PFSK-1 (cell line): ENCODE results near the gene C20orf173.

Source experiments
- SIN3A ChIP-seq: IDR thresholded peaks from 2 replicates; pipeline ENCODE4 v1.6.1; 2012; ENCODE audit warnings: mild to moderate bottlenecking, low read length, moderate library complexity, borderline replicate concordance; ENCODE audit not compliant: insufficient read depth
- TAF1 ChIP-seq: IDR thresholded peaks from 2 replicates; pipeline ENCODE4 v1.6.1; 2012; ENCODE audit warnings: low read length, control low read depth, borderline replicate concordance; ENCODE audit not compliant: insufficient read depth
- TF ChIP-seq, protein P1 (sequence below), 2 experiments: IDR thresholded peaks; 2 replicates each; pipeline versions ENCODE4 v1.6.1 to v1.8.0; 2011 to 2012; ENCODE audit warnings: low read depth in 2 of 2, low read length in 2 of 2, control low read depth in 1 of 2, inconsistent platforms in 1 of 2, mild to moderate bottlenecking in 1 of 2, moderate library complexity in 1 of 2; ENCODE audit not compliant: insufficient read depth in 1 of 2

C20orf173 gene

DNA sequence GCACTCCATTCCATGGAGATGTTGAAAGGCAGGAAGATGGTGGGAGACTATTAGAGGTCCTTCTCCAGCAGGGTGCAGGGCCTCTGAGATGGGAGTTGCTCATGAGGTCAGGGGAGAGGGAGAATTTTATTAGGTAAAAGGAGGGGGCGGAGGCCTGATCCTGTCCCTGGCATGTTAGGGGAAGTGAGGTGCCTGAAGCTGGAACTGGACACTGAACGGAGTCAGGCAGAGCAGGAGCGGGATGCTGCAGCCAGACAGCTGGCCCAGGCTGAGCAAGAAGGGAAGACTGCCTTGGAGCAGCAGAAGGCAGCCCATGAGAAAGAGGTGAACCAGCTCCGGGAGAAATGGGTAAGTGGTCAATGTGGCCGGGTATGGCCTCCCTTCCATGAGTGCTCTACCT, 49.7 kb downstream of the C20orf173 start:
- TF ChIP-seq TAF1 (no peak), SIN3A (no peak)
- TF ChIP-seq, protein P1, sequence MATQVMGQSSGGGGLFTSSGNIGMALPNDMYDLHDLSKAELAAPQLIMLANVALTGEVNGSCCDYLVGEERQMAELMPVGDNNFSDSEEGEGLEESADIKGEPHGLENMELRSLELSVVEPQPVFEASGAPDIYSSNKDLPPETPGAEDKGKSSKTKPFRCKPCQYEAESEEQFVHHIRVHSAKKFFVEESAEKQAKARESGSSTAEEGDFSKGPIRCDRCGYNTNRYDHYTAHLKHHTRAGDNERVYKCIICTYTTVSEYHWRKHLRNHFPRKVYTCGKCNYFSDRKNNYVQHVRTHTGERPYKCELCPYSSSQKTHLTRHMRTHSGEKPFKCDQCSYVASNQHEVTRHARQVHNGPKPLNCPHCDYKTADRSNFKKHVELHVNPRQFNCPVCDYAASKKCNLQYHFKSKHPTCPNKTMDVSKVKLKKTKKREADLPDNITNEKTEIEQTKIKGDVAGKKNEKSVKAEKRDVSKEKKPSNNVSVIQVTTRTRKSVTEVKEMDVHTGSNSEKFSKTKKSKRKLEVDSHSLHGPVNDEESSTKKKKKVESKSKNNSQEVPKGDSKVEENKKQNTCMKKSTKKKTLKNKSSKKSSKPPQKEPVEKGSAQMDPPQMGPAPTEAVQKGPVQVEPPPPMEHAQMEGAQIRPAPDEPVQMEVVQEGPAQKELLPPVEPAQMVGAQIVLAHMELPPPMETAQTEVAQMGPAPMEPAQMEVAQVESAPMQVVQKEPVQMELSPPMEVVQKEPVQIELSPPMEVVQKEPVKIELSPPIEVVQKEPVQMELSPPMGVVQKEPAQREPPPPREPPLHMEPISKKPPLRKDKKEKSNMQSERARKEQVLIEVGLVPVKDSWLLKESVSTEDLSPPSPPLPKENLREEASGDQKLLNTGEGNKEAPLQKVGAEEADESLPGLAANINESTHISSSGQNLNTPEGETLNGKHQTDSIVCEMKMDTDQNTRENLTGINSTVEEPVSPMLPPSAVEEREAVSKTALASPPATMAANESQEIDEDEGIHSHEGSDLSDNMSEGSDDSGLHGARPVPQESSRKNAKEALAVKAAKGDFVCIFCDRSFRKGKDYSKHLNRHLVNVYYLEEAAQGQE (IDR thresholded peaks at IDR 0.05; ENCODE audit: insufficient read depth in 1 of 2, low read depth in 2 of 2, low read length in 2 of 2): no peak

DNA sequence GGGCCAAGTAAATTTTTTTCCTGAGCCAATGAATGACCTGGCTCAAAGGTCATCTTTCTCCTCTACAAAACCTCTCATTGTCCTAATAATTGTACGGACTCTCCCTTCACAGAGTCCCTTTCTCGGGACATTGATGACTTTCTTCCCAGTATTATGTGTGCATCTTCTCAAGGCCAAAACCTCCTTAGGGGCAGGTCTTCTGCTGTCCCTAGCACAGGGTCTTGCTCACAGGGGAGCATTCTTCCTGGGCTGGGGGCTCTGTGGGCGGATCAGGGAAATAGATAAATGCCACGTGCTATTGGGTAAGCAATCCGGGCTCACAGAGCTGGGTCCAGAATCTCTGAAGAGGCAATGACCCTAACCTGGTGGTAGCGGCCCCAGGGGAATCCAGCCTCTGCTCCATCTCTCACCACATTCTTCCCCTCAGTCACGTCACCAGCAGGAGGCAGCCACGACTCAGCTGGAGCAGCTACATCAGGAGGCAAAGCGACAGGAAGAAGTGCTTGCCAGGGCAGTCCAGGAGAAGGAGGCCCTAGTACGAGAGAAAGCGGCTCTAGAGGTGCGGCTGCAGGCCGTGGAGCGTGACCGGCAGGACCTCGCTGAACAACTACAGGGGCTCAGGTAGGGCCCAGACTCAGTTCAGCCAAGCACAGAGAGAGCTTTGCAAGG, 50.5 kb downstream of the C20orf173 start:
- TF ChIP-seq, protein P1 (IDR thresholded peaks at IDR 0.05; ENCODE audit: insufficient read depth in 1 of 2, low read depth in 2 of 2, low read length in 2 of 2): no peak
